Endodermal cell (in vitro differentiated cells): ENCODE results near the gene ITCH. TPM values are rescaled to one million over a fixed set of nuclear protein-coding genes. Genes with fewer than 3 reads are reported as not detected.
"Not testable (repeated sequence)": the region's sequence is repeated elsewhere in the genome, so short reads cannot be mapped to it uniquely, and the experiment has no call there.

Experiments used
- DNase-seq: peaks from one replicate; pipeline ENCODE4 v3.0.0-alpha.2; 2017
- H3K27ac ChIP-seq: 2 replicates; pipeline ENCODE4 v1.5.1; 2013; ENCODE audit warnings: mild to moderate bottlenecking, low read depth, low read length, moderate library complexity
- H3K27me3 ChIP-seq: 2 replicates; pipeline ENCODE4 v1.6.1; 2013; ENCODE audit warnings: mild to moderate bottlenecking, low read length, moderate library complexity; ENCODE audit not compliant: insufficient read depth, control insufficient read depth, poor library complexity, severe bottlenecking
- H3K36me3 ChIP-seq: 2 replicates; pipeline ENCODE4 v1.7.0; 2013; ENCODE audit warnings: mild to moderate bottlenecking, low read length, moderate library complexity; ENCODE audit not compliant: control insufficient read depth, insufficient read depth
- H3K4me1 ChIP-seq: one replicate; pipeline ENCODE4 v1.7.0; 2013; ENCODE audit warnings: low read length; ENCODE audit not compliant: control insufficient read depth, insufficient read depth
- H3K4me3 ChIP-seq: 2 replicates; pipeline ENCODE4 v1.5.1; 2013; ENCODE audit warnings: mild to moderate bottlenecking, low read length, moderate library complexity
- H3K9ac ChIP-seq: 2 replicates; pipeline ENCODE4 v1.6.1; 2013; ENCODE audit warnings: mild to moderate bottlenecking, low read length, moderate library complexity; ENCODE audit not compliant: poor library complexity, severe bottlenecking; ENCODE audit errors: extremely low read depth
- H3K9me3 ChIP-seq: 2 replicates; pipeline ENCODE4 v1.6.1; 2013; ENCODE audit warnings: mild to moderate bottlenecking, low read length, moderate library complexity; ENCODE audit not compliant: control insufficient read depth
- H3K27ac Mint-ChIP-seq: 2 replicates; pipeline ENCODE4 v1.8.0; 2020; ENCODE audit warnings: mixed read lengths
- H3K27me3 Mint-ChIP-seq: 2 replicates; pipeline ENCODE4 v1.8.0; 2021; ENCODE audit warnings: mild to moderate bottlenecking, mixed read lengths; ENCODE audit not compliant: insufficient read depth
- H3K36me3 Mint-ChIP-seq: 2 replicates; pipeline ENCODE4 v1.8.0; 2020; ENCODE audit warnings: low read depth, mixed read lengths
- H3K4me1 Mint-ChIP-seq: 2 replicates; pipeline ENCODE4 v1.8.0; 2020; ENCODE audit warnings: mixed read lengths
- H3K4me3 Mint-ChIP-seq: 2 replicates; pipeline ENCODE4 v1.8.0; 2020; ENCODE audit warnings: mild to moderate bottlenecking, moderate library complexity, mixed read lengths
- H3K9me3 Mint-ChIP-seq: 2 replicates; pipeline ENCODE4 v1.8.0; 2020; ENCODE audit warnings: mild to moderate bottlenecking, mixed read lengths
- CTCF ChIP-seq: fragments of 200-600 bp; sonication (generic); conservative IDR thresholded peaks from 2 replicates; pipeline ENCODE4 v1.5.0; 2021; ENCODE audit warnings: antibody characterized with exemption, mild to moderate bottlenecking
- WGBS, 2 experiments: methylation state at CpG; one replicate each; pipeline versions ENCODE4 v1.1.5 to v1.1.7; 2013; ENCODE audit warnings: missing lambda C conversion rate in 2 of 2, mixed read lengths in 1 of 2; ENCODE audit not compliant: insufficient coverage in 1 of 2, insufficient read length in 1 of 2; 5-methylcytosine and 5-hydroxymethylcytosine counted together
- total RNA-seq, 2 donors: library from RNA; stranded (reverse); fragmentation: NEBNext Ultra II Directional in 1 of 2; extraction: Animal tissue kit (Norgen Biotek cat#: 25700) in 1 of 2; gene quantifications; 2 replicates in 1 of 2; 3 replicates in 1 of 2; pipeline ENCODE4 v1.2.1, GENCODE V29; 2021

Gene ITCH
- total RNA-seq, 2 donors from 2014 or later = 65.1 to 84.4 TPM

GRCh38 chr20:34512266-34512954 lies 149.3 kb downstream of the ITCH start:
- H3K9ac ChIP-seq = no peak overlapping the region
- no peak for TF ChIP-seq CTCF
- H3K9me3 ChIP-seq = no peaks in the 10 kb centered on the region
- H3K36me3 ChIP-seq = peaks cover 58% of the 10 kb centered on the region
- Mint-ChIP-seq H3K4me1 (peaks cover 13% of the 10 kb centered on the region), H3K9me3 (no peaks in the 10 kb centered on the region), H3K36me3 (peaks cover 42% of the 10 kb centered on the region), H3K27me3 (no peaks in the 10 kb centered on the region), H3K27ac (peak overlapping the region; percentile 28), H3K4me3 (no peak overlapping the region)
- no peak overlapping the region for H3K27ac ChIP-seq
- 92 to 97% methylated on average over 4 of the region's 4 CpGs for WGBS, 2 experiments
- no peak for DNase-seq
- no peak overlapping the region for H3K4me3 ChIP-seq
- H3K4me1 ChIP-seq = no peaks in the 10 kb centered on the region
- no peaks in the 10 kb centered on the region for H3K27me3 ChIP-seq

GRCh38 chr20:34512955-34513419 lies 149.9 kb downstream of the ITCH start:
- Histone ChIP-seq H3K27me3 (no peaks in the 10 kb centered on the region), H3K4me1 (no peaks in the 10 kb centered on the region), H3K9me3 (no peaks in the 10 kb centered on the region), H3K4me3 (no peak overlapping the region), H3K27ac (no peak overlapping the region), H3K36me3 (peaks cover 52% of the 10 kb centered on the region), H3K9ac (no peak overlapping the region)
- peaks cover 39% of the 10 kb centered on the region for H3K36me3 Mint-ChIP-seq
- peaks cover 15% of the 10 kb centered on the region for H3K4me1 Mint-ChIP-seq
- no peak for TF ChIP-seq CTCF
- H3K4me3 Mint-ChIP-seq = no peak overlapping the region
- H3K27me3 Mint-ChIP-seq = no peaks in the 10 kb centered on the region
- no peak for DNase-seq
- no peaks in the 10 kb centered on the region for H3K9me3 Mint-ChIP-seq
- H3K27ac Mint-ChIP-seq = no peak overlapping the region

GRCh38 chr20:34514034-34514433 lies 151.0 kb downstream of the ITCH start:
- WGBS, 2 experiments = 95% methylated on average over 8 to 17 of the region's 17 CpGs
- not testable (repeated sequence) for H3K9me3 ChIP-seq, H3K4me1 ChIP-seq, H3K27ac Mint-ChIP-seq, H3K27ac ChIP-seq, H3K27me3 ChIP-seq, H3K4me3 Mint-ChIP-seq, H3K9me3 Mint-ChIP-seq, H3K4me3 ChIP-seq, H3K27me3 Mint-ChIP-seq, DNase-seq, H3K9ac ChIP-seq
- peaks cover 38% of the 10 kb centered on the region for H3K36me3 Mint-ChIP-seq
- H3K36me3 ChIP-seq = peaks cover 44% of the 10 kb centered on the region
- peaks cover 21% of the 10 kb centered on the region for H3K4me1 Mint-ChIP-seq
